A673 (cell line): ENCODE data around the gene PYCR2.

ENCODE experiments used
- CTCF ChIP-seq: fragments of 300-800, 200-600 bp; sonication (generic); conservative IDR thresholded peaks from 2 replicates; pipeline ENCODE4 v1.5.1; 2017; ENCODE audit warnings: low read depth, mild to moderate bottlenecking, antibody characterized with exemption, low read length, moderate library complexity, mixed read lengths
- EZH2 ChIP-seq: fragments of 200-600 bp; sonication (generic); IDR thresholded peaks from 2 replicates; pipeline ENCODE4 v1.6.1; 2017; ENCODE audit warnings: borderline replicate concordance, low read depth, mild to moderate bottlenecking, mixed read lengths, antibody characterized with exemption, low read length; ENCODE audit not compliant: poor library complexity, severe bottlenecking

GRCh38 chr1:225915538-225915991 is 8.5 kb downstream of the PYCR2 start:
- TF ChIP-seq EZH2 (no peak), CTCF (no peak)
